MM.1S (cell line): Measurements from ENCODE around the gene PTPRN2.

Experiments used
- DNase-seq: peaks from one replicate; pipeline ENCODE4 v3.0.0-alpha.2; 2015
- H2AFZ ChIP-seq: fragments of 300-600 bp; sonication (generic); 2 replicates; pipeline ENCODE4 v1.6.0; 2016; ENCODE audit warnings: antibody characterized with exemption, low read length
- H3F3A ChIP-seq: fragments of 300-600 bp; sonication (generic); 2 replicates; pipeline ENCODE4 v1.6.1; 2016; ENCODE audit warnings: mild to moderate bottlenecking, antibody characterized with exemption, low read length, moderate library complexity, mixed read lengths; ENCODE audit not compliant: insufficient read depth
- H3K27ac ChIP-seq: fragments of 300-600 bp; sonication (generic); 2 replicates; pipeline ENCODE4 v1.5.1; 2016; ENCODE audit warnings: mild to moderate bottlenecking, low read length
- H3K27me3 ChIP-seq: fragments of 300-600 bp; sonication (generic); replicated peaks from 2 replicates; pipeline ENCODE4 v1.6.0; 2016; ENCODE audit warnings: low read length; ENCODE audit not compliant: insufficient read depth
- H3K36me3 ChIP-seq: fragments of 300-600 bp; sonication (generic); replicated peaks from 2 replicates; pipeline ENCODE4 v1.6.1; 2016; ENCODE audit warnings: mild to moderate bottlenecking, low read length, mixed read lengths; ENCODE audit not compliant: insufficient read depth
- H3K4me1 ChIP-seq: fragments of 300-600 bp; sonication (generic); 2 replicates; pipeline ENCODE4 v1.6.1; 2016; ENCODE audit warnings: low read length, mixed read lengths
- H3K4me2 ChIP-seq: fragments of 300-600 bp; sonication (generic); 2 replicates; pipeline ENCODE4 v1.6.0; 2016; ENCODE audit warnings: low read depth, low read length
- H3K4me3 ChIP-seq: fragments of 300-600 bp; sonication (generic); 2 replicates; pipeline ENCODE4 v1.5.1; 2016; ENCODE audit warnings: low read length, mixed read lengths
- H3K79me2 ChIP-seq: fragments of 300-600 bp; sonication (generic); 2 replicates; pipeline ENCODE4 v1.6.1; 2016; ENCODE audit warnings: mixed run types, low read length, mixed read lengths
- H3K9ac ChIP-seq: fragments of 300-600 bp; sonication (generic); 2 replicates; pipeline ENCODE4 v1.6.1; 2016; ENCODE audit warnings: low read length, mixed read lengths
- H3K9me2 ChIP-seq: fragments of 300-600 bp; sonication (generic); replicated peaks from 2 replicates; pipeline ENCODE4 v1.6.1; 2016; ENCODE audit warnings: mild to moderate bottlenecking, low read length, mixed read lengths; ENCODE audit not compliant: insufficient read depth
- H3K9me3 ChIP-seq: fragments of 300-600 bp; sonication (generic); replicated peaks from 2 replicates; pipeline ENCODE4 v1.6.1; 2016; ENCODE audit warnings: mild to moderate bottlenecking, low read length, mixed read lengths; ENCODE audit not compliant: insufficient read depth
- H4K20me1 ChIP-seq: fragments of 300-600 bp; sonication (generic); 2 replicates; pipeline ENCODE4 v1.6.1; 2016; ENCODE audit warnings: mild to moderate bottlenecking, low read length, moderate library complexity, mixed read lengths; ENCODE audit not compliant: insufficient read depth
- EZH2 ChIP-seq: fragments of 300-600 bp; sonication (generic); optimal IDR thresholded peaks from 2 replicates; pipeline ENCODE3; 2017; ENCODE audit warnings: low read depth, mild to moderate bottlenecking, antibody characterized with exemption, low read length, mixed read lengths
- EZH2phosphoT487 ChIP-seq: fragments of 300-600 bp; sonication (generic); IDR thresholded peaks from 2 replicates; pipeline ENCODE4 v1.6.1; 2018; ENCODE audit warnings: antibody characterized with exemption, low read length
- TF ChIP-seq, protein P1 (sequence below): fragments of 300-600 bp; sonication (generic); IDR thresholded peaks from 2 replicates; pipeline ENCODE4 v1.5.1; 2016; ENCODE audit warnings: antibody characterized with exemption, low read length, mixed read lengths

PTPRN2 gene

GRCh38 chr7:158396301-158396905, 191.2 kb downstream of the PTPRN2 start:
- peaks cover 61% of the 10 kb centered on the region for H3K27me3 ChIP-seq
- H3F3A ChIP-seq = no peaks in the 10 kb centered on the region
- no peak overlapping the region for H3K27ac ChIP-seq
- no peak overlapping the region for H3K9ac ChIP-seq
- H3K4me2 ChIP-seq = no peak overlapping the region
- no peaks in the 10 kb centered on the region for H3K79me2 ChIP-seq
- no peaks in the 10 kb centered on the region for H3K9me3 ChIP-seq
- no peak overlapping the region for H2AFZ ChIP-seq
- no peaks in the 10 kb centered on the region for H3K36me3 ChIP-seq
- H3K4me1 ChIP-seq = no peaks in the 10 kb centered on the region
- TF ChIP-seq EZH2phosphoT487 = no peak
- TF ChIP-seq, protein P1, sequence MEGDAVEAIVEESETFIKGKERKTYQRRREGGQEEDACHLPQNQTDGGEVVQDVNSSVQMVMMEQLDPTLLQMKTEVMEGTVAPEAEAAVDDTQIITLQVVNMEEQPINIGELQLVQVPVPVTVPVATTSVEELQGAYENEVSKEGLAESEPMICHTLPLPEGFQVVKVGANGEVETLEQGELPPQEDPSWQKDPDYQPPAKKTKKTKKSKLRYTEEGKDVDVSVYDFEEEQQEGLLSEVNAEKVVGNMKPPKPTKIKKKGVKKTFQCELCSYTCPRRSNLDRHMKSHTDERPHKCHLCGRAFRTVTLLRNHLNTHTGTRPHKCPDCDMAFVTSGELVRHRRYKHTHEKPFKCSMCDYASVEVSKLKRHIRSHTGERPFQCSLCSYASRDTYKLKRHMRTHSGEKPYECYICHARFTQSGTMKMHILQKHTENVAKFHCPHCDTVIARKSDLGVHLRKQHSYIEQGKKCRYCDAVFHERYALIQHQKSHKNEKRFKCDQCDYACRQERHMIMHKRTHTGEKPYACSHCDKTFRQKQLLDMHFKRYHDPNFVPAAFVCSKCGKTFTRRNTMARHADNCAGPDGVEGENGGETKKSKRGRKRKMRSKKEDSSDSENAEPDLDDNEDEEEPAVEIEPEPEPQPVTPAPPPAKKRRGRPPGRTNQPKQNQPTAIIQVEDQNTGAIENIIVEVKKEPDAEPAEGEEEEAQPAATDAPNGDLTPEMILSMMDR = no peak
- TF ChIP-seq EZH2 = no peak
- DNase-seq = no peak
- no peaks in the 10 kb centered on the region for H4K20me1 ChIP-seq
- no peaks in the 10 kb centered on the region for H3K9me2 ChIP-seq
- H3K4me3 ChIP-seq = no peak overlapping the region

DNA sequence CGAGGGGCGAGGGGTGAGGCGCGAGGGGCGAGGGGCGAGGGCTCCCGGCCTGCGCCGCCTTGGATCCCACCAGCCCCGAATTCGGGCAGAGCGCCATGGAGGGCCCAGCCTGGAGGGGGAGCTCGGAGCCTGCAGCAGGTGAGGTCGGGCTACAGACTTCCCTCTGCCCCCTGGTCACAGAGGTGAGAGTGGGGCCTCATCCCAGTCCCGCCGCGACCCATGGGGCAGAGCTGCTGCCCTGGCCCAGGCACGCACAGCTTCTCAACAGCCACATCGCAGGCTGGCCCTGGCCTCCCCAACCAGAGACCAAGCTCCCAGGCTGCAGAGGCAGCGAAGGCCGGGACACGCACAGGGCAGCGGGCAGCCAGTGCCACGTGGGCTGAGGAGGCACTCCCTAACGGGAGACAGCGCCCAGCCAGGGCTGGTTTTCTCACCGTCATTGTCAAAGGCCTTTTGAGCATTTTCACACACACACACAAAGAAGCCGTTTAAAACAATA, 191.8 kb downstream of the PTPRN2 start:
- Histone ChIP-seq H3F3A (no peaks in the 10 kb centered on the region), H3K4me2 (no peak overlapping the region), H3K27me3 (peaks cover 61% of the 10 kb centered on the region), H3K9me3 (no peaks in the 10 kb centered on the region), H2AFZ (no peak overlapping the region), H4K20me1 (no peaks in the 10 kb centered on the region), H3K9ac (no peak overlapping the region), H3K27ac (no peak overlapping the region), H3K4me1 (no peaks in the 10 kb centered on the region), H3K36me3 (no peaks in the 10 kb centered on the region), H3K4me3 (no peak overlapping the region), H3K79me2 (no peaks in the 10 kb centered on the region), H3K9me2 (no peaks in the 10 kb centered on the region)
- no peak for DNase-seq
- no peak for TF ChIP-seq EZH2

- Histone ChIP-seq H3K27me3 (peaks cover 61% of the 10 kb centered on the region), H3K9me3 (no peaks in the 10 kb centered on the region), H2AFZ (no peak overlapping the region), H4K20me1 (no peaks in the 10 kb centered on the region), H3K4me1 (no peaks in the 10 kb centered on the region), H3K4me3 (no peak overlapping the region), H3F3A (no peaks in the 10 kb centered on the region), H3K4me2 (no peak overlapping the region), H3K79me2 (no peaks in the 10 kb centered on the region), H3K36me3 (no peaks in the 10 kb centered on the region), H3K9me2 (no peaks in the 10 kb centered on the region), H3K27ac (no peak overlapping the region), H3K9ac (no peak overlapping the region)
- no peak for DNase-seq
- TF ChIP-seq EZH2phosphoT487 = no peak
These were observed 192.3 kb downstream of the PTPRN2 start for GRCh38 chr7:158395349-158395748.

GRCh38 chr7:158394936-158395335, 192.7 kb downstream of the PTPRN2 start:
- no peaks in the 10 kb centered on the region for H3K79me2 ChIP-seq
- no peaks in the 10 kb centered on the region for H3K36me3 ChIP-seq
- H3K4me3 ChIP-seq = no peak overlapping the region
- H3K4me2 ChIP-seq = no peak overlapping the region
- no peak overlapping the region for H2AFZ ChIP-seq
- no peak overlapping the region for H3K9ac ChIP-seq
- H3F3A ChIP-seq = no peaks in the 10 kb centered on the region
- no peaks in the 10 kb centered on the region for H3K4me1 ChIP-seq
- no peak for TF ChIP-seq EZH2
- TF ChIP-seq, protein P1 = peak; percentile 72
- no peaks in the 10 kb centered on the region for H3K9me2 ChIP-seq
- no peaks in the 10 kb centered on the region for H3K9me3 ChIP-seq
- peak; percentile 42 for DNase-seq
- peaks cover 61% of the 10 kb centered on the region for H3K27me3 ChIP-seq
- no peak overlapping the region for H3K27ac ChIP-seq
- H4K20me1 ChIP-seq = no peaks in the 10 kb centered on the region
